Measurements from ENCODE around the gene SV2C. TPM values are rescaled to one million over a fixed set of nuclear protein-coding genes. Genes with fewer than 3 reads are reported as not detected.
A peak's percentile ranks its signal among the peaks of the same experiment; 100 is the strongest.

Gene SV2C
- total RNA-seq, 4 donors from 2014 or later = 0.87 to 1.7 (median 1.4) TPM

GRCh38 chr5:76386360-76386759 is 303.2 kb downstream of the SV2C start:
- no peaks in the 10 kb centered on the region for H3K9me3 ChIP-seq
- H3K4me1 ChIP-seq = peaks cover 3 to 22% (median 7%) of the 10 kb centered on the region in 4 donors
- H3K4me3 ChIP-seq = no peak overlapping the region
- 79 to 80% methylated on average over 5 of the region's 5 CpGs for WGBS, 2 donors
- no peak for TF ChIP-seq POLR2A (IDR thresholded peaks at IDR 0.05)
- TF ChIP-seq CTCF (IDR thresholded peaks at IDR 0.05) = no peak
- TF ChIP-seq EP300 (IDR thresholded peaks at IDR 0.05) = no peak
- H3K27me3 ChIP-seq = no peaks in the 10 kb centered on the region
- H3K36me3 ChIP-seq = no peaks in the 10 kb centered on the region
- no peak for DNase-seq (ENCODE audit: low spot score in 2 of 2)
- no peak overlapping the region for H3K27ac ChIP-seq

GRCh38 chr5:76388236-76388635 is 305.1 kb downstream of the SV2C start:
- DNase-seq (ENCODE audit: low spot score in 2 of 2) = no peak
- no peaks in the 10 kb centered on the region for H3K36me3 ChIP-seq
- no peak overlapping the region for H3K27ac ChIP-seq
- H3K9me3 ChIP-seq = no peaks in the 10 kb centered on the region
- H3K27me3 ChIP-seq = no peaks in the 10 kb centered on the region
- WGBS, 2 donors = 91 to 92% methylated on average over 1 of the region's 1 CpG
- H3K4me1 ChIP-seq = peaks cover 3 to 22% (median 7%) of the 10 kb centered on the region in 4 donors
- TF ChIP-seq POLR2A (IDR thresholded peaks at IDR 0.05) = no peak
- no peak for TF ChIP-seq EP300 (IDR thresholded peaks at IDR 0.05)
- no peak for TF ChIP-seq CTCF (IDR thresholded peaks at IDR 0.05)
- no peak overlapping the region for H3K4me3 ChIP-seq

GRCh38 chr5:76388791-76389512 is 305.8 kb downstream of the SV2C start:
- Histone ChIP-seq H3K4me3 (no peak overlapping the region), H3K27ac (no peak overlapping the region), H3K27me3 (no peaks in the 10 kb centered on the region), H3K36me3 (no peaks in the 10 kb centered on the region), H3K9me3 (no peaks in the 10 kb centered on the region), H3K4me1 (peaks cover 3 to 22% (median 7%) of the 10 kb centered on the region in 4 donors)
- TF ChIP-seq POLR2A (IDR thresholded peaks at IDR 0.05) (no peak), CTCF (IDR thresholded peaks at IDR 0.05) (no peak), EP300 (IDR thresholded peaks at IDR 0.05) (no peak)
- WGBS, 2 donors = 88 to 92% methylated on average over 11 of the region's 11 CpGs
- no peak for DNase-seq (ENCODE audit: low spot score in 2 of 2)

GRCh38 chr5:76389513-76390154 is 306.5 kb downstream of the SV2C start:
- WGBS, 2 donors = 56 to 61% methylated on average over 13 of the region's 13 CpGs
- DNase-seq (ENCODE audit: low spot score in 2 of 2) = peak in 1 of 2 donors; percentile 26
- Histone ChIP-seq H3K9me3 (no peaks in the 10 kb centered on the region), H3K36me3 (no peaks in the 10 kb centered on the region), H3K4me1 (peaks cover 3 to 22% (median 7%) of the 10 kb centered on the region in 4 donors), H3K27ac (no peak overlapping the region), H3K4me3 (no peak overlapping the region), H3K27me3 (no peaks in the 10 kb centered on the region)
- TF ChIP-seq CTCF (IDR thresholded peaks at IDR 0.05) = no peak
- no peak for TF ChIP-seq EP300 (IDR thresholded peaks at IDR 0.05)
- TF ChIP-seq POLR2A (IDR thresholded peaks at IDR 0.05) = no peak

- H3K27ac ChIP-seq = no peak overlapping the region
- no peaks in the 10 kb centered on the region for H3K36me3 ChIP-seq
- no peaks in the 10 kb centered on the region for H3K9me3 ChIP-seq
- WGBS, 2 donors = 83 to 91% methylated on average over 9 of the region's 9 CpGs
- no peak overlapping the region for H3K4me3 ChIP-seq
- peaks cover 3 to 22% (median 7%) of the 10 kb centered on the region in 4 donors for H3K4me1 ChIP-seq
- no peaks in the 10 kb centered on the region for H3K27me3 ChIP-seq
- DNase-seq (ENCODE audit: low spot score in 2 of 2) = no peak
- TF ChIP-seq CTCF (IDR thresholded peaks at IDR 0.05) (no peak), EP300 (IDR thresholded peaks at IDR 0.05) (no peak), POLR2A (IDR thresholded peaks at IDR 0.05) (no peak)
These were observed 307.8 kb downstream of the SV2C start for GRCh38 chr5:76391014-76391413.

All from tibial nerve (tissue), 4 donors.